Measurements from ENCODE around the gene TNRC18.

The TNRC18 gene

GRCh38 chr7:5445981-5446594 lies 22.5 kb upstream of the TNRC18 start:
- Histone ChIP-seq H3K9me3 (ENCODE audit: insufficient read depth, low read length) (no peaks in the 10 kb centered on the region), H3K9ac (ENCODE audit: low read length) (no peak overlapping the region), H4K20me1 (ENCODE audit: low read depth, low read length) (no peaks in the 10 kb centered on the region), H2AFZ (ENCODE audit: low read depth, low read length, severe bottlenecking) (no peak overlapping the region), H3K4me3 (ENCODE audit: insufficient read depth, low read length, poor library complexity, severe bottlenecking) (no peak overlapping the region), H3K36me3 (ENCODE audit: low read length) (no peaks in the 10 kb centered on the region), H3K9me2 (replicated peaks; ENCODE audit: insufficient read depth, low read length) (no peaks in the 10 kb centered on the region), H3K27ac (ENCODE audit: low read depth, low read length) (no peak overlapping the region), H3F3A (ENCODE audit: insufficient read depth) (no peaks in the 10 kb centered on the region), H3K79me2 (ENCODE audit: insufficient read depth, low read length) (no peaks in the 10 kb centered on the region), H3K4me2 (ENCODE audit: low read depth, low read length, poor library complexity, severe bottlenecking) (no peak overlapping the region), H3K27me3 (ENCODE audit: low read length) (no peaks in the 10 kb centered on the region)
- no peak for TF ChIP-seq EZH2phosphoT487 (conservative IDR thresholded peaks at IDR 0.05; ENCODE audit: low read length)
- TF ChIP-seq, protein P1, sequence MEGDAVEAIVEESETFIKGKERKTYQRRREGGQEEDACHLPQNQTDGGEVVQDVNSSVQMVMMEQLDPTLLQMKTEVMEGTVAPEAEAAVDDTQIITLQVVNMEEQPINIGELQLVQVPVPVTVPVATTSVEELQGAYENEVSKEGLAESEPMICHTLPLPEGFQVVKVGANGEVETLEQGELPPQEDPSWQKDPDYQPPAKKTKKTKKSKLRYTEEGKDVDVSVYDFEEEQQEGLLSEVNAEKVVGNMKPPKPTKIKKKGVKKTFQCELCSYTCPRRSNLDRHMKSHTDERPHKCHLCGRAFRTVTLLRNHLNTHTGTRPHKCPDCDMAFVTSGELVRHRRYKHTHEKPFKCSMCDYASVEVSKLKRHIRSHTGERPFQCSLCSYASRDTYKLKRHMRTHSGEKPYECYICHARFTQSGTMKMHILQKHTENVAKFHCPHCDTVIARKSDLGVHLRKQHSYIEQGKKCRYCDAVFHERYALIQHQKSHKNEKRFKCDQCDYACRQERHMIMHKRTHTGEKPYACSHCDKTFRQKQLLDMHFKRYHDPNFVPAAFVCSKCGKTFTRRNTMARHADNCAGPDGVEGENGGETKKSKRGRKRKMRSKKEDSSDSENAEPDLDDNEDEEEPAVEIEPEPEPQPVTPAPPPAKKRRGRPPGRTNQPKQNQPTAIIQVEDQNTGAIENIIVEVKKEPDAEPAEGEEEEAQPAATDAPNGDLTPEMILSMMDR (IDR thresholded peaks at IDR 0.05; ENCODE audit: insufficient read depth, low read length, poor library complexity, severe bottlenecking), result no peak

- Histone ChIP-seq H3K9me2 (replicated peaks; ENCODE audit: insufficient read depth, low read length) (no peaks in the 10 kb centered on the region), H3K4me2 (ENCODE audit: low read depth, low read length, poor library complexity, severe bottlenecking) (no peak overlapping the region), H4K20me1 (ENCODE audit: low read depth, low read length) (no peaks in the 10 kb centered on the region), H3F3A (ENCODE audit: insufficient read depth) (no peaks in the 10 kb centered on the region), H3K27me3 (ENCODE audit: low read length) (no peaks in the 10 kb centered on the region), H3K27ac (ENCODE audit: low read depth, low read length) (no peak overlapping the region), H3K79me2 (ENCODE audit: insufficient read depth, low read length) (no peaks in the 10 kb centered on the region), H2AFZ (ENCODE audit: low read depth, low read length, severe bottlenecking) (no peak overlapping the region), H3K9ac (ENCODE audit: low read length) (no peak overlapping the region), H3K9me3 (ENCODE audit: insufficient read depth, low read length) (no peaks in the 10 kb centered on the region), H3K36me3 (ENCODE audit: low read length) (no peaks in the 10 kb centered on the region), H3K4me3 (ENCODE audit: insufficient read depth, low read length, poor library complexity, severe bottlenecking) (no peak overlapping the region)
- TF ChIP-seq, protein P1 (IDR thresholded peaks at IDR 0.05; ENCODE audit: insufficient read depth, low read length, poor library complexity, severe bottlenecking), result no peak
- no peak for TF ChIP-seq EZH2phosphoT487 (conservative IDR thresholded peaks at IDR 0.05; ENCODE audit: low read length)
Measured at GRCh38 chr7:5443678-5444077, 20.0 kb upstream of the TNRC18 start.

DNA sequence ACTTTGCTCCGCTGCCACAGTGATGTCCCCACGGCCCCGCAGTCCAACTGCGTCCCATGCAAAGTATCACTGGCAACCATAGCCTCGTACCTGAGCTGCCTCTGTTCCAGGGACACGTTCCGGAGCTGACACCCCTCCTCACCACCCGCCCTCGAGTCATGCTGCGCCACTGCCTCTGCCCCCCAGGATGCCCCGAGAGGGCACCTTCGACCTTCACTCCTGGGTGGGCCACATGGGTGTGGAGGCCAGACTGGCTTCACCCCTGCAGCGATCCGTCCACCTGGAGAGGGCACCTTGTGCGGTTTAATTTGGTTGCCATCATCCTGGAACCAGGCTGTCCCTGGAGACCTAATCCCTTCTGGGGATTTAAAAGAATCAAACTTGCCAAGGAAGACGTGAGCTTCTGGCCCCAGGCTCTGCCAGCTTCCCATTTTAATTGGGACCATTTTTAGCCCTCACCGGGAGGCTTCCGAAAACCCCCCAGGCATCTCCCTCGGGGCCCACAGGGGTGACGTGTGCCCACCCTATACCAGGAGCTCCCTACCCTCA lies 19.2 kb upstream of the TNRC18 start:
- Histone ChIP-seq H3K27ac (ENCODE audit: low read depth, low read length) (no peak overlapping the region), H3K9me2 (replicated peaks; ENCODE audit: insufficient read depth, low read length) (no peaks in the 10 kb centered on the region), H4K20me1 (ENCODE audit: low read depth, low read length) (no peaks in the 10 kb centered on the region), H3K79me2 (ENCODE audit: insufficient read depth, low read length) (no peaks in the 10 kb centered on the region), H3K9me3 (ENCODE audit: insufficient read depth, low read length) (no peaks in the 10 kb centered on the region), H3F3A (ENCODE audit: insufficient read depth) (no peaks in the 10 kb centered on the region), H3K4me3 (ENCODE audit: insufficient read depth, low read length, poor library complexity, severe bottlenecking) (no peak overlapping the region), H2AFZ (ENCODE audit: low read depth, low read length, severe bottlenecking) (no peak overlapping the region), H3K9ac (ENCODE audit: low read length) (no peak overlapping the region), H3K4me2 (ENCODE audit: low read depth, low read length, poor library complexity, severe bottlenecking) (no peak overlapping the region), H3K36me3 (ENCODE audit: low read length) (no peaks in the 10 kb centered on the region), H3K27me3 (ENCODE audit: low read length) (no peaks in the 10 kb centered on the region)
- TF ChIP-seq, protein P1 (IDR thresholded peaks at IDR 0.05; ENCODE audit: insufficient read depth, low read length, poor library complexity, severe bottlenecking), result no peak
- TF ChIP-seq EZH2phosphoT487 (conservative IDR thresholded peaks at IDR 0.05; ENCODE audit: low read length), result no peak

Data from SU-DHL-6 (cell line).